Muscle layer of colon (tissue), 2 donors: ENCODE results near the gene ALDH3B1.

Experiments
- H3K27ac ChIP-seq: one replicate; pipeline ENCODE4 v1.7.0; 2013; ENCODE audit warnings: low read depth, mild to moderate bottlenecking, low read length, moderate library complexity
- H3K27me3 ChIP-seq, 2 donors: one replicate each; pipeline ENCODE4 v1.7.0; 2013; ENCODE audit warnings: low read length in 2 of 2, mild to moderate bottlenecking in 2 of 2; ENCODE audit not compliant: insufficient read depth in 2 of 2, control insufficient read depth in 1 of 2
- H3K36me3 ChIP-seq: one replicate; pipeline ENCODE4 v1.7.0; 2013; ENCODE audit warnings: mild to moderate bottlenecking, low read length; ENCODE audit not compliant: insufficient read depth
- H3K4me1 ChIP-seq: one replicate; pipeline ENCODE4 v1.7.0; 2013; ENCODE audit warnings: mild to moderate bottlenecking, low read length; ENCODE audit not compliant: insufficient read depth
- H3K4me3 ChIP-seq, 2 donors: one replicate each; pipeline ENCODE4 v1.7.0; 2013; ENCODE audit warnings: low read length in 2 of 2, low read depth in 1 of 2, mild to moderate bottlenecking in 1 of 2, moderate library complexity in 1 of 2
- H3K9ac ChIP-seq: one replicate; pipeline ENCODE4 v1.7.0; 2013; ENCODE audit warnings: low read length
- H3K9me3 ChIP-seq: one replicate; pipeline ENCODE4 v1.7.0; 2013; ENCODE audit warnings: mild to moderate bottlenecking, low read length
- donor health status: abdominal sarcoma.
- donor health status: Adenocarcinoma of cecum.

The ALDH3B1 gene

DNA sequence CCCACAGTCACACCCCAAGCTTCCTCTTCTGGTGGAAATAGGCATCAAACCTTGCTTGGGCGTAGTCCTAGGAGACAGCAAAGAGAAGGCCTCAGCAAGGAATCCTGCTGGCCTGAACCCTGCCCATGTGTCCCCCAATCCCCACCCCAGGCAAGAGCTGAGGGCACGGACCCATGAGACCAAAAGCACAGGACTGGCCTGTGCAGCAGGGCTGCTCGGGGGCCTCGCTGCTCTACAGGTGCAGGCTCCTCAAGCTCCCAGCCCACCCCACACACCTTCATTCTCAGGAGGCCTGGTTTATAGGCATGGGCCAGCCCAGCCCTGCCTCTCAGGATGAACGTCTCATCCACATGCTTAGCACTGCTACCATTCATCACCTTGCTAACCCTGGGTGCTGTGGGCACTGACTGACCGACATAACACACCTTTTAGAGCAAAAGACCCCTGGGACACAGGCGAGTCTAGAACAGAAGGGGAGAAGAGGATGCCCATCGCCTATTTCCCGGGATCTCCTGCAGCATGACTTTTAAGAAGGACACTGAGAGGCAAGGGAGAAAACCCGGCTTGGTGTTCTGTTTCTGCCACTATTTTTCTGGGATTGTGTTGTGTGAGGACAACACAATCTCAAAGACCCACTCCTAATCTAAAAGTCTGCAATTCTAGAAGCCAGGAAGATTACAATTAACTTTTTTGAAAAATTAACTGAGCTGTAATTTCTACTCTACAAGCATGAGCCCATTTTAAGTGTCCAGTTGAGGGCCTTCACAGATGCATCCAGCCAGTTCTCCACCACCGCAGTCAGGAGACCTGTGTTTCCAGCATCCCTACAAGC, 44.1 kb downstream of the ALDH3B1 start:
- Histone ChIP-seq H3K4me1 (no peaks in the 10 kb centered on the region), H3K4me3 (no peak overlapping the region), H3K27ac (no peak overlapping the region), H3K9me3 (no peaks in the 10 kb centered on the region), H3K27me3 (no peaks in the 10 kb centered on the region), H3K36me3 (peaks cover 33% of the 10 kb centered on the region), H3K9ac (no peak overlapping the region)

DNA sequence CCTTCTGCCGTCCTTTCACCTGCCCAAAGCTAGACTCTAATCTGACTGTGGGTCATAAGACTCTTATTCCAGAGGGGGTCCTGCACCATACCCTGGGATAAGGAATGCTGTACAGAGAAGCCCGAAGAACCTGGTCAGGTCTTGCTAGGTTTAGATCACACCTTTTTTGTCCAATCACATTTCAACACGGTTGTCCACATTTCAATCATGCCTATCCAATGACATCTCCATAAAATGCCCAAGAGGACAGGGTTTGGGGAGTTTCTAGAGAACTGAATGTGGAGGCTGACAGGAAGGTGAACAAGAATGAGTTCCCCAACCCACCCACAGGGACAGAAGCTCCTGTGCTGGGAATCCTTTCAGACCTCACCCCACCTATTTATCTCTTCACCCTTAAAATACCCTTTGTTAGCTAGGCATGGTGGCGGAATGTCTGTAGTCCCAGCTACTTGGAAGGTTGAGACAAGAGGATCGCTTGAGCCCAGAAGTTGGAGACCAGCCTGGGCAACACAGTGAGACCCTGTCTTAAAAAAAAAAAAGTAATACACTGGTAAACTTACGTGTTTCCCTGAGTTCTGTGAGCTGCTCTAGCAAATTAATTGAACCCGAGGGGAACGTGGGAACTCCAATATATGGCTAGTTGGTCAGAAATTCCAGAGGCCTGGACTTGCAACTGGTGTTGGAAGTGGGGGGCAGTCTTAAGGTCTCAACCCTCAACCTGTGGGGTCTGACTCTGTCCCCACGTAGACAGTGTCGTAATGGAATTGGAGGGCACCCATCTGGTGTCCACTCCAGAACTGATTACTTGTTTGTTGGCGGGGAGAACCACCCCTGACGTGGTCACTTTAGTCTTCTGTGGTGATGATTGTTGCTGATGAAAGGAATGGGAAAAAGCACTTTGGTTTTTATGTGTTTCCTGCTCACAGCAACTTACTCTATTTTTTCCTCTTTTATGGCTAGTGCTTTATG, 46.5 kb downstream of the ALDH3B1 start:
- Histone ChIP-seq H3K27ac (no peak overlapping the region), H3K4me1 (no peaks in the 10 kb centered on the region), H3K9me3 (no peaks in the 10 kb centered on the region), H3K9ac (no peak overlapping the region), H3K4me3 (no peak overlapping the region), H3K27me3 (no peaks in the 10 kb centered on the region), H3K36me3 (peaks cover 24% of the 10 kb centered on the region)

DNA sequence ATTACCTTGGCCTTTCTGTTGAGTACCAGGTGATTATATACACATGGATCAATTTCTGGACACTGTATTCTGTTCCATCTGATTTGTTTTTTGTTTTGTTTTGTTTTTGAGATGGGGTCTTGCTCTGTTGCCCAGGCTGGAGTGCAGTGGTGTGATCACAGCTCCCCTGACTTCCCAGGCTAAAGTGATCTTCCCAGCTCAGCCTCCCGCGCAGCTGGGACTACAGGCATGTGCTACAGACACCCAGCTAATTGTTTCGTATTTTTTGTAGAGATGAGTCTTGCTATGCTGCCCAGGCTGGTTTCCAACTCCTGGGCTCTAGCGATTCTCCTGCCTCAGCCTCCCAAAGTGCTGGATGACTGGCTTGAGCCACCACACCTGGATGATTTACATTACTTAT, 47.7 kb downstream of the ALDH3B1 start:
- Histone ChIP-seq H3K9ac (no peak overlapping the region), H3K9me3 (no peaks in the 10 kb centered on the region), H3K4me1 (no peaks in the 10 kb centered on the region), H3K4me3 (no peak overlapping the region), H3K27ac (no peak overlapping the region), H3K36me3 (peaks cover 25% of the 10 kb centered on the region), H3K27me3 (no peaks in the 10 kb centered on the region)

DNA sequence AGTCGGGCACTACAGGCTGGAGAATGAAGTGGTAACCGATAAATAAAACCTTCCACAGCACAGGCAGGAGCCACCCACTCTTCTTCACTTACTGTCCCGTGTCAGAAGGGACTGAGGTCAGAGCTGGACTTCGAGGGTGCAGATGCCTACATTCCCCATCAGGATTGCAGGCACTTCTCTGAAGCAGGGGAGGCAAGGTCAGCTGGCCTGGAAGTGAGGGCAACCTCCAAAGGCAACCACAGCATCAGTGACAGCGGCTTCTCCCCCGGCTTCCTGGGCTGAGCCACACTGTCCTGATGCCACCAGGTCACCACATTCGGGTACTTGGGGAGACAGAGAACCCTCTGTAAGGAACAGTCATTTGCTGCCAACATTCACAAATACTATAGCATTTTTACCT, 51.4 kb downstream of the ALDH3B1 start:
- Histone ChIP-seq H3K9ac (no peak overlapping the region), H3K36me3 (peaks cover 51% of the 10 kb centered on the region), H3K4me3 (no peak overlapping the region), H3K27ac (no peak overlapping the region), H3K27me3 (no peaks in the 10 kb centered on the region), H3K4me1 (no peaks in the 10 kb centered on the region), H3K9me3 (no peaks in the 10 kb centered on the region)

DNA sequence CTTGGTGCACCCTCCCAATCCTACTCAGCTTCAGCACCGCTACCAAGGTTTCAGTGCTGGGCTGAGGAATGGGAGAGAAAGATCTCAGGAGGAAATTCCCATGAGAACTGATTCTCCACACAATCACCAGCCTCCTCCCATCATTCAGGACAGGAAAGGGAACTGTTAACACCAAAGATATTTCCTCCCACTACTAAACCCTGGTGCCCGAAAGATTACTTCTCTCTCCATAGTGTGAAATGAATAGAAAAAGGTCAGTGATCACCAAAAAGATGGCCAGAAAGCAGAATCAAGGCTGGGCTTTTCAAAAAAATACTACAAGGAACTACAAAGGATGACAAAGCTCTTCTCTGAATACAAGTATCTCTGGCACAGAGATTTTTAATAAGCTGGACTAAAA, 54.8 kb downstream of the ALDH3B1 start:
- Histone ChIP-seq H3K9me3 (no peaks in the 10 kb centered on the region), H3K9ac (no peak overlapping the region), H3K27ac (no peak overlapping the region), H3K27me3 (no peaks in the 10 kb centered on the region), H3K4me3 (no peak overlapping the region), H3K36me3 (peaks cover 78% of the 10 kb centered on the region), H3K4me1 (no peaks in the 10 kb centered on the region)

DNA sequence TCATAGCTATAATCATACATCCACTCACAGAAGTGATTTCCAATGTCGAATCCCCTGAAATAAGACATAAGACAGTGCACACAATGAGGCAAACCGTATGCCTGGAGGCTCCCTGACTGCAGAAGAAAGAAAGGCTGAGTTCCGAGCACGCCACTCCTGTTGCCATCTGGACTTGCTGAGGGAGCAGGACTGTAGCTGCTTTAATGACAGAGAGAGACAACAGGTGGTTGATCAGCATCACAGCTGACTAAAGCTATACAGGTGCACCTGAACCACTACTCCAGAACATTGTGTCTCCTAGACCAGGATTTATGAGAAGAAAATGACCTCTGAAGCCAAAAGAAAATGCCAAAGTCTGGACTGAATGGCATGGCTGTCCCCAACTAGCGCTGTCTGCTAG, 55.7 kb downstream of the ALDH3B1 start:
- peaks cover 82% of the 10 kb centered on the region for H3K36me3 ChIP-seq
- no peak overlapping the region for H3K4me3 ChIP-seq
- H3K27ac ChIP-seq = no peak overlapping the region

DNA sequence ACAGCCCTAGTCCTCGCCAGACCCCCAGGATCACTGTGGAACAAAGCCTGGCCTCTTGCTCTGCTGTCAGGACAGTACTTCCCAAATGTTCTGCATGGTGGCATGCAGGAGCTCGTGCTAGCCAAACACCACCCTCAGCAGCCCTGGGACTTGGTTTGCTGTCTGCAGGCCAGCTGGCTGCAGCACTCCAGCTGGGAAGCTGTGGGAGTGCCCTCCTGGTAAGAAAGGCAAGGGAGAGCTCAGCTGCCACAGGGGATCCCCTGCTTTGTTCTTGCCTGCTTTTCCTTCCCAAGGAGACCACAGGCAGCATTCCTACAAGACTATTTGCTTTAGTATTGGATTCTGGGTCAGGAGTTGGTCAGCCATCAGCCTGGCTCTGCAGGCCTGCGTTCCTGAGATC, 56.6 kb downstream of the ALDH3B1 start:
- Histone ChIP-seq H3K9ac (no peak overlapping the region), H3K36me3 (peaks cover 84% of the 10 kb centered on the region), H3K27ac (no peak overlapping the region), H3K9me3 (no peaks in the 10 kb centered on the region), H3K4me3 (no peak overlapping the region), H3K4me1 (no peaks in the 10 kb centered on the region), H3K27me3 (no peaks in the 10 kb centered on the region)

More for the DNA sequence above, 55.7 kb downstream of the ALDH3B1 start:
- H3K27me3 ChIP-seq = no peaks in the 10 kb centered on the region
- no peaks in the 10 kb centered on the region for H3K4me1 ChIP-seq
- H3K9ac ChIP-seq = no peak overlapping the region
- H3K9me3 ChIP-seq = no peaks in the 10 kb centered on the region

DNA sequence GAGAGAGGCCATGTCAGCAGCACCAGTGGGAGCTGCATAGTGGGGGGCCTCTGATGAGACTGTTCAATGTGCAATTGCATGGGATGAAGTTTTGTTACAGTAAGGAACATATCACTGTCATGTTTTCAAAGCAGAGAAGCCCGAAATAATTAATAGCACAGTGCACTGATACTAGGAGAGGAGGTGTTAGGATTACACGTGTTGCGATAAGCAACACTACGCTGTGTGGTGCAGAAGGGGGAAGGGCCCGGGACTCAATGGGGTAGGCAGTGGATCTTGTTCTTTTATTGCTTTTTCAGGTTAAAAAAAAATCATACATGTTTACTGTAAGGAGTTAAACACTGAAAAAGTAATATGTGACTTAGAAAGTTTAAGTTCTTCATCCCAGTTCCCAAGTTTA, 57.9 kb downstream of the ALDH3B1 start:
- Histone ChIP-seq H3K36me3 (peaks cover 79% of the 10 kb centered on the region), H3K9ac (no peak overlapping the region), H3K27ac (no peak overlapping the region), H3K4me1 (no peaks in the 10 kb centered on the region), H3K4me3 (no peak overlapping the region), H3K27me3 (no peaks in the 10 kb centered on the region), H3K9me3 (no peaks in the 10 kb centered on the region)

DNA sequence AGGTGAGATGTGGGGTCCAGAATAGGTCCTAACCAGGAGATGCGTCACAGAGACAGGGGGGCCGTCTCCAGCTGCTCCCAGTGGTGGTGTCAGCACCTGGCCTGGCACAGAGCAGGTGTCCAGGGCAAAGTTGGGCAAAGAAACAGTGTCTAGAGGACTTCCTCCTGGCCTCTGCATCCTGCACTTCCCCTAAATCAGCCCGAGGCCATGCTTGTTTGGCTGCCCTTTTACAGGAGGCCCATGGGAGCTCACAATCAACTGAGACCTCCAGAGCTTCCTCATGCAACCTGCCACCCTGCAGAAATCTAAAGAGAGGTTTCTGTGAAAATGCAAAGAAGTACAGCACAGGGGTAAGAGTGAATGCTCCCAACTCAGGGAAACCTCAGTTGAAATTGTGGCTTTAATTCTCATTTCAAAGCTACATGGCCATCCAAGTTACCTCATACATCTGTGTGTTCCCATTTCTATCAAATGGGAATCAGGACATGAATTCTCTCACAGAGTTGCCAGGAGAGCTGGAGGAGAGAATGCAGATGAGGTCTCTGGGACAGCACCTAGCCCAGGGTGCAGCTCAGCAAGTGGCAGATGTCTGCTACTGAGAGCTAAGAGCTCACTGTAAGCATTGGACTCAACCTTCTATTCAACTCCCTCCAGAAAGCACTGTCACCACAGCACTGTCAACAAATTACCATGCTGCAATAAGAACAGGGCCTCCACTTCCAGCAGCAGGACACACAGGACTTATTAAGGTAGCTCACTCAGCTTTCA, 61.3 kb downstream of the ALDH3B1 start:
- Histone ChIP-seq H3K9ac (no peak overlapping the region), H3K4me1 (no peaks in the 10 kb centered on the region), H3K4me3 (no peak overlapping the region), H3K9me3 (no peaks in the 10 kb centered on the region), H3K36me3 (peaks cover 65% of the 10 kb centered on the region), H3K27me3 (no peaks in the 10 kb centered on the region), H3K27ac (no peak overlapping the region)

DNA sequence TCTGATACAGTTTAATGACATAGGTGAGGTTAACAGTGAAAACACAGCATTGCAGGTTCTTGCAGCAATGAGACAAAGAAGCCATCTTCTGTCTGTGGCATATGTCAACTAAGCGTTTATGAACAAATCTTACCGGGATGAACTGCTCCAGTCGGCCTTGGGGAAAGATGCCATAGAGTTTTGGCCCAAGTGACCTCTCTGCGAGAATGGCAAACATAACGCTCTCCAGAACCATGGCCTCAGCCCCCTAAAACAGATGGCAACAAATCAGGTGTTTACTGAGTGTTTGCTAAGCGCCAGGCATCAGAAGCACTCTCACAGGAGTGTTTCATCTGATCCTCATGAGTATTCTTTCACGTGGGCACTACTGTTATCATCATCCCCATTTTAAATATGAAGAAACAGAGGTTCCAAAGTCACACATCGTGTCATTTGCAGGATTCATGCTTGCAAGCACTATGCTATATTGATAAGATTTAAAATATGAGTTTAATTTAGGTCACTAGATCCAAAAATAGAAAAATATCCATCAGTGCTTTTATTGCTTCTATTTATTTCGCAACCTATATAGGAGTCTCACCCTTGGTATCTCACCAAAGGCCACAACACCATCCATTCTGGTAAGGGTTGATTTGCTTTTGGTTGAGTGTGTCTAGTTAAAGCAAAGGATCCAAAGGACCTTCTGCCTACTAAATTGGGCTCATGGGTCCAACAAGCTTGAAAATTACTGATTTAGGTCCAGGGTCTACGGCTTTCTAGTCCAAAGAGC, 64.6 kb downstream of the ALDH3B1 start:
- H3K27ac ChIP-seq = no peak overlapping the region
- H3K36me3 ChIP-seq = peaks cover 37% of the 10 kb centered on the region
- no peak overlapping the region for H3K9ac ChIP-seq
- H3K9me3 ChIP-seq = no peaks in the 10 kb centered on the region
- no peak overlapping the region for H3K4me3 ChIP-seq
- H3K27me3 ChIP-seq = no peaks in the 10 kb centered on the region
- H3K4me1 ChIP-seq = no peaks in the 10 kb centered on the region
